ACC112 (cell line): ENCODE results near the gene ACOT8.
A peak's percentile ranks its signal among the peaks of the same experiment; 100 is the strongest.

Experiments used
- H2AFZ ChIP-seq: fragments of 200-600 bp; sonication (generic); one replicate; pipeline ENCODE4 v1.6.0; 2017; ENCODE audit warnings: antibody characterized with exemption, low read length; ENCODE audit not compliant: unreplicated experiment
- H3K27ac ChIP-seq: fragments of 200-600 bp; sonication (generic); 2 replicates; pipeline ENCODE4 v1.5.1; 2014; ENCODE audit warnings: low read depth, mild to moderate bottlenecking, antibody characterized with exemption, low read length, moderate library complexity
- H3K27me3 ChIP-seq: fragments of 200-600 bp; sonication (generic); 2 replicates; pipeline ENCODE4 v1.6.1; 2014; ENCODE audit warnings: mild to moderate bottlenecking, antibody characterized with exemption, low read length, moderate library complexity, mixed read lengths; ENCODE audit not compliant: insufficient read depth
- H3K36me3 ChIP-seq: fragments of 200-600 bp; sonication (generic); 2 replicates; pipeline ENCODE4 v1.6.1; 2016; ENCODE audit warnings: mild to moderate bottlenecking, antibody characterized with exemption, low read length, moderate library complexity, mixed read lengths; ENCODE audit not compliant: insufficient read depth
- H3K4me1 ChIP-seq: fragments of 200-600 bp; sonication (generic); one replicate; pipeline ENCODE4 v1.6.1; 2016; ENCODE audit warnings: low read length, mixed read lengths; ENCODE audit not compliant: insufficient read depth, unreplicated experiment, control insufficient read depth
- H3K4me3 ChIP-seq: fragments of 200-600 bp; sonication (generic); 2 replicates; pipeline ENCODE4 v1.5.1; 2014; ENCODE audit warnings: mild to moderate bottlenecking, low read depth, low read length
- H3K79me2 ChIP-seq: fragments of 200-600 bp; sonication (generic); one replicate; pipeline ENCODE4 v1.6.0; 2016; ENCODE audit warnings: low read length; ENCODE audit not compliant: control insufficient read depth, unreplicated experiment, insufficient read depth

ACOT8 gene

DNA sequence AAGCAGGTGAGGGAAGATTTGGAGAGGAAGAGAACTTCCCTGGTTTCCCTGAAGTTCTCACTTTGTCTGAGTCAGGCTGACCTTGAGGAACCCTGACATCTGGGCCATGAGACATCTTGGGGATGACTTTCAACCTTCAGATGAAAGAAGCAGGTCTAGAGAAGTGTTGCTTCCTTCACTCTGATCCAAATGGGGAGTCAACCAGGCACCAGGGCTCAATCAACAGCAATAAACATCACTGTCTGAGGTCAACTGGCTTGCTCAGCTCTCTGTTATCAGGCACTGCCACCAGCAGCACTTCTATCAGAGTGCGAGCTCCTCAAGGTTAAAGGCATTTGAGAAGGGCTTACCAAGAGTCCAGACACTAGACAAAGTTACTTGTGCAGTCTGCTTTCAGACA is 6.3 kb downstream of the ACOT8 start:
- H3K27ac ChIP-seq: no peak overlapping the region
- no peaks in the 10 kb centered on the region for H3K4me1 ChIP-seq
- no peak overlapping the region for H3K4me3 ChIP-seq
- H3K27me3 ChIP-seq: no peaks in the 10 kb centered on the region
- H2AFZ ChIP-seq: no peak overlapping the region
- H3K36me3 ChIP-seq: 0 out of 2 replicates have a peak, but pooled peaks cover 3% of the 10 kb centered on the region
- peaks cover 7% of the 10 kb centered on the region for H3K79me2 ChIP-seq

GRCh38 chr20:45850238-45850637 is 7.0 kb downstream of the ACOT8 start:
- Histone ChIP-seq H2AFZ (no peak overlapping the region), H3K27me3 (no peaks in the 10 kb centered on the region), H3K27ac (no peak overlapping the region), H3K4me1 (no peaks in the 10 kb centered on the region), H3K79me2 (peaks cover 5% of the 10 kb centered on the region), H3K36me3 (0 out of 2 replicates have a peak, but pooled peaks cover 3% of the 10 kb centered on the region), H3K4me3 (no peak overlapping the region)

DNA sequence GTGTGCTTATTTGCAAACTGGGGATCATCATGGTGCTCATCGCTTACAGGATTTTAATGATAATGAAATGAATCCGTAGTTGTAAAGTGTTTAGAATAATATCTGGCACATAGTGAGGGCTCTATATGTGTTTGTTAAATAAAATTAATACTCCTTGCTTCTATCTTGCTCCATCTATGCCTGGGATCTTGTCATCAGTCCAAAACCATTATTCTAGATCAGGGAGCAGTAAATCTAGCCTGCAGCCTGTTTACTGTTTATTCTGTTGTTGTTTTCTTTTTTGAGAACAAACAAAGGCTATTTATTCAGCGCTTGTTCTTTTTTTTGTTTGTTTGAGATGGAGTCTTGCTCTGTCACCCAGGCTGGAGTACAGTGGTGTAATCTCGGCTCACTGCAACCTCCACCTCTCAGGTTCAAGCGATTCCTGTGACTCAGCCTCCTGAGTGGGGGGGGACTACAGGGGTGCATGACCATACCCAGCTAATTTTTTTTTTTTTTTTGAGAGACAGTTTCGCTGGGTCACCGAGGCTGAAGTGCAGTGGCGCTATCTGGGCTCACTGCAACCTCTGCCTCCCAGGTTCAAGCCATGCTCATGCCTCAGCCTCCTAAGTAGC is 8.1 kb downstream of the ACOT8 start:
- Histone ChIP-seq H3K4me3 (no peak overlapping the region), H3K36me3 (peaks cover 6% of the 10 kb centered on the region; the same call in 1 of the 2 replicates)

DNA sequence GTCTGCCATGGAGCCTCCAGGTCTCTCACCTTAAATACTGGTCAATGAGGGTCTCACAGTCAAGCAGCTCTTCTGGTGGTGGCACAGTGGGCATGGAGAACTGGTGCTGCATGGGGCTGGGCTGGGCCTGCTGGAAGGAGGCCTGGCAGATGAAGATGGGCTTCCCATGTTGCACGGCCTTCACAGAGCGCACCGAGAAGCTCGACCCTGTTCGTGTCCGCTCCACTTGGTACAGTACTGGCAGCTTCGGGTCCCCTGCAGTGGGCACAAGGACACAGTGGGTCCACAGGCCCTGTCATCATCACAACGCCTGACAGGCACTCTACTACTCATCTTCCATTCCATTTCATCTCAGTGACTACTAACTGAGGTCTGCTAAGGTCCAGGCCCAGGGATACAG is 8.8 kb downstream of the ACOT8 start:
- no peaks in the 10 kb centered on the region for H3K27me3 ChIP-seq
- H3K4me3 ChIP-seq: no peak overlapping the region
- H3K27ac ChIP-seq: no peak overlapping the region
- H3K4me1 ChIP-seq: no peaks in the 10 kb centered on the region
- no peaks in the 10 kb centered on the region for H3K79me2 ChIP-seq
- H3K36me3 ChIP-seq: peaks cover 6% of the 10 kb centered on the region; the same call in 1 of the 2 replicates
- H2AFZ ChIP-seq: no peak overlapping the region

More for the DNA sequence above, 8.1 kb downstream of the ACOT8 start:
- Histone ChIP-seq H2AFZ (no peak overlapping the region), H3K27ac (no peak overlapping the region), H3K27me3 (no peaks in the 10 kb centered on the region), H3K79me2 (no peaks in the 10 kb centered on the region), H3K4me1 (no peaks in the 10 kb centered on the region)

GRCh38 chr20:45845452-45845851 is 11.7 kb downstream of the ACOT8 start:
- no peaks in the 10 kb centered on the region for H3K27me3 ChIP-seq
- H2AFZ ChIP-seq: no peak overlapping the region
- H3K79me2 ChIP-seq: no peaks in the 10 kb centered on the region
- H3K36me3 ChIP-seq: peaks cover 6% of the 10 kb centered on the region; the same call in 1 of the 2 replicates
- no peak overlapping the region for H3K4me3 ChIP-seq
- H3K4me1 ChIP-seq: no peaks in the 10 kb centered on the region
- no peak overlapping the region for H3K27ac ChIP-seq

DNA sequence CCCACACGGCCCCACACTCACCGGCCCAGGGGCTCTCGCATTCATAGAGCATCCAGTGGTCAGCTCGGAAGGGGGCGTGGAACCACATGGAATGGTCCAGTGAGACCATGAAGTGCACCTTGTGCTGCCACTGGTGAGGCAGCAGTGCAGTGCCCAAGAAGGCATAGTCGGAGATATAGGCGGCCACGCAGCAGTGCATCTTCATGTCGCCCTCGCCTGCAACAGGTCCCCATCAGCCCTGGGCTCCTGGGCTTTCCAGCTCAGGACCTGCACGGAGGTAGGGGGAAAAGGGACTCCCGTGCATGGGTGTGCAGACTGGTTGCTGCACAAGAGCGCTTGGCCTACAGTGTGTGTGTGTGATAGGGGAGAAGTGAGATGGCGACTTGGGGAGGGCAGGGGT is 13.7 kb downstream of the ACOT8 start:
- Histone ChIP-seq H3K79me2 (no peaks in the 10 kb centered on the region), H2AFZ (no peak overlapping the region), H3K27me3 (no peaks in the 10 kb centered on the region), H3K27ac (no peak overlapping the region), H3K4me1 (no peaks in the 10 kb centered on the region), H3K36me3 (peaks cover 6% of the 10 kb centered on the region; the same call in 1 of the 2 replicates), H3K4me3 (no peak overlapping the region)

DNA sequence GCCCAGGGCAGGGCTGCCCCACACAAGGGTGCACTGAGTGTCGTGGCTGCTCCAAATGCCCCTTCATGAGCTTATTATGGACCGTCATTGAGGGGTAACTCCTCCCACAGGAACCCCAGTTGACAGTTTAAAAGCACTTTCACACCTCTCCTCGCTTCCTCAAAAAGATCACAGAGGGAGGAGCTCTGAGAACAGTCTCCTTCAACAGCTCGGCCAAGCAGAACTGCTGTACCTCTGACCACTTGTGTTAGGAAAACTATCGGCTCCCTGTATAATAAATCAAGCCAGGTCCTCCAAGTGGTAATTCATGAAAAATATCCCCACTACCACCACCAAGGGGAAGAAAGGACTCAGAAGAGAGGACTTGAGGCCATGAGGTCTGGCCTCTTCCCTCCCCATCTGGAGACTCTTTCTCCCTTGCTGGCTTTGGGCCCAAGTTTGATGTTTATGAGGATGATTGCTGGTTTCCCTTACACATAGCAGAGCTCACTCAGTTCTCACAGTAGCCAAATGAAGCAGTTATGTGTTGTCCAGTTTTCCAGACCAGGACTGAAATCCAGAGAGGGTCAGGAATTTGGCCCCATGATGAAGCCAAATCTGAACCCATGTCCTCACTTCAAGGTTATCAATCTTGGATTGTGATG is 14.9 kb downstream of the ACOT8 start:
- no peaks in the 10 kb centered on the region for H3K4me1 ChIP-seq
- no peak overlapping the region for H3K4me3 ChIP-seq
- H3K79me2 ChIP-seq: no peaks in the 10 kb centered on the region
- no peak overlapping the region for H3K27ac ChIP-seq
- H3K27me3 ChIP-seq: no peaks in the 10 kb centered on the region
- H2AFZ ChIP-seq: no peak overlapping the region
- peaks cover 6% of the 10 kb centered on the region; the same call in 1 of the 2 replicates for H3K36me3 ChIP-seq

GRCh38 chr20:45841407-45842129 is 15.6 kb downstream of the ACOT8 start:
- H3K36me3 ChIP-seq: peaks cover 6% of the 10 kb centered on the region; the same call in 1 of the 2 replicates
- no peak overlapping the region for H2AFZ ChIP-seq
- H3K79me2 ChIP-seq: no peaks in the 10 kb centered on the region
- H3K27ac ChIP-seq: no peak overlapping the region
- no peak overlapping the region for H3K4me3 ChIP-seq
- H3K4me1 ChIP-seq: peaks cover 6% of the 10 kb centered on the region
- no peaks in the 10 kb centered on the region for H3K27me3 ChIP-seq

GRCh38 chr20:45840700-45841198 is 16.4 kb downstream of the ACOT8 start:
- H3K36me3 ChIP-seq: peaks cover 6% of the 10 kb centered on the region; the same call in 1 of the 2 replicates

GRCh38 chr20:45836841-45837240 is 20.4 kb downstream of the ACOT8 start:
- H3K4me3 ChIP-seq: peak overlapping the region; percentile 21; the same call in 1 of the 2 replicates
- H3K4me1 ChIP-seq: peaks cover 25% of the 10 kb centered on the region
- no peaks in the 10 kb centered on the region for H3K27me3 ChIP-seq
- H2AFZ ChIP-seq: no peak overlapping the region
- H3K36me3 ChIP-seq: no peaks in the 10 kb centered on the region
- peaks cover 16% of the 10 kb centered on the region for H3K79me2 ChIP-seq
- no peak overlapping the region for H3K27ac ChIP-seq

More at GRCh38 chr20:45840700-45841198, 16.4 kb downstream of the ACOT8 start:
- Histone ChIP-seq H3K4me3 (no peak overlapping the region), H3K4me1 (peaks cover 8% of the 10 kb centered on the region), H3K79me2 (peaks cover 1% of the 10 kb centered on the region), H3K27me3 (no peaks in the 10 kb centered on the region), H2AFZ (no peak overlapping the region), H3K27ac (no peak overlapping the region)
